HEK293 (cell line): ENCODE measurements around the gene PRSS50.

ENCODE experiments used
- CTCF ChIA-PET: fragments of 350-600 bp; formaldehyde crosslinking; extraction: SDS; loops from one replicate; lab custom pipeline; 2021; ENCODE audit warnings: antibody characterized with exemption; lab: Yijun Ruan, JAX
- POLR2A ChIA-PET: fragments of 300-600 bp; formaldehyde crosslinking; extraction: SDS; loops from one replicate; lab custom pipeline; 2020; ENCODE audit warnings: antibody characterized with exemption, inconsistent platforms; lab: Yijun Ruan, JAX
- H3K27ac ChIP-seq: fragments of 200-500 bp; sonication (Bioruptor generic); 2 replicates; pipeline ENCODE4 v1.5.1; 2014; ENCODE audit warnings: low read depth, low read length, control low read depth, inconsistent platforms; ENCODE audit errors: extremely low read depth
- H3K36me3 ChIP-seq, 2 experiments: fragments of 200-500 bp in 1 of 2; sonication (Bioruptor generic) in 1 of 2; 1 replicate in 1 of 2; 2 replicates in 1 of 2; pipeline ENCODE4 v1.5.1; 2014 to 2017; ENCODE audit warnings: inconsistent platforms in 2 of 2, low read length in 2 of 2; ENCODE audit not compliant: control insufficient read depth in 2 of 2, insufficient read depth in 1 of 2
- H3K4me1 ChIP-seq: fragments of 200-500 bp; sonication (Bioruptor generic); 2 replicates; pipeline ENCODE4 v1.5.1; 2014; ENCODE audit warnings: mild to moderate bottlenecking, low read length, inconsistent platforms; ENCODE audit not compliant: control insufficient read depth, insufficient read depth
- H3K4me3 ChIP-seq: 2 replicates; pipeline ENCODE4 v1.5.1; 2011; ENCODE audit warnings: low read depth, mild to moderate bottlenecking, control low read depth, low read length, moderate library complexity
- H3K9me3 ChIP-seq: fragments of 200-500 bp; sonication (Bioruptor generic); 2 replicates; pipeline ENCODE4 v1.5.1; 2014; ENCODE audit warnings: low read depth, low read length, inconsistent platforms; ENCODE audit not compliant: control insufficient read depth, insufficient read depth
- AEBP2 ChIP-seq: fragments of 450-650 bp; formaldehyde crosslinking; IDR thresholded peaks from 2 replicates; pipeline ENCODE4 v1.5.1; 2016; ENCODE audit warnings: missing biosample characterization, missing genetic modification characterization, borderline replicate concordance
- ATF2 ChIP-seq: fragments of 450-650 bp; formaldehyde crosslinking; IDR thresholded peaks from 2 replicates; pipeline ENCODE4 v1.5.1; 2016; ENCODE audit warnings: missing biosample characterization, missing genetic modification characterization, low read depth
- ELK4 ChIP-seq: IDR thresholded peaks from 2 replicates; pipeline ENCODE4 v1.6.1; 2011; ENCODE audit warnings: mild to moderate bottlenecking, low read depth, low read length, borderline replicate concordance
- MYNN ChIP-seq: fragments of 450-650 bp; formaldehyde crosslinking; IDR thresholded peaks from 2 replicates; pipeline ENCODE4 v1.5.1; 2016; ENCODE audit warnings: missing biosample characterization, missing genetic modification characterization, borderline replicate concordance
- PRDM4 ChIP-seq: fragments of 450-650 bp; formaldehyde crosslinking; IDR thresholded peaks from 2 replicates; pipeline ENCODE4 v1.5.1; 2017; ENCODE audit warnings: missing biosample characterization, missing genetic modification characterization
- PRDM6 ChIP-seq: fragments of 450-650 bp; formaldehyde crosslinking; IDR thresholded peaks from 2 replicates; pipeline ENCODE4 v1.5.1; 2017; ENCODE audit warnings: missing biosample characterization, missing genetic modification characterization
- SALL2 ChIP-seq: fragments of 450-650 bp; formaldehyde crosslinking; IDR thresholded peaks from 2 replicates; pipeline ENCODE4 v1.5.0; 2017; ENCODE audit warnings: missing biosample characterization, mild to moderate bottlenecking, missing genetic modification characterization, borderline replicate concordance
- TRIM28 ChIP-seq: IDR thresholded peaks from 2 replicates; pipeline ENCODE4 v1.6.1; 2011; ENCODE audit warnings: low read length, control low read depth, borderline replicate concordance
- TSHZ1 ChIP-seq: fragments of 450-650 bp; formaldehyde crosslinking; IDR thresholded peaks from 2 replicates; pipeline ENCODE4 v1.5.1; 2016; ENCODE audit warnings: missing biosample characterization, missing genetic modification characterization, borderline replicate concordance
- ZBTB1 ChIP-seq: fragments of 450-650 bp; formaldehyde crosslinking; IDR thresholded peaks from 2 replicates; pipeline ENCODE4 v1.5.1; 2016; ENCODE audit warnings: missing biosample characterization, missing genetic modification characterization
- ZBTB7A ChIP-seq: fragments of 450-650 bp; formaldehyde crosslinking; IDR thresholded peaks from 2 replicates; pipeline ENCODE4 v1.5.1; 2016; ENCODE audit warnings: low read depth, missing biosample characterization, missing genetic modification characterization
- ZNF112 ChIP-seq: fragments of 450-650 bp; formaldehyde crosslinking; IDR thresholded peaks from 2 replicates; pipeline ENCODE4 v1.5.0; 2017; ENCODE audit warnings: missing biosample characterization, missing genetic modification characterization
- ZNF211 ChIP-seq: fragments of 450-650 bp; formaldehyde crosslinking; IDR thresholded peaks from 2 replicates; pipeline ENCODE4 v1.5.1; 2016; ENCODE audit warnings: low read depth, missing biosample characterization, missing genetic modification characterization
- ZNF555 ChIP-seq: fragments of 450-650 bp; formaldehyde crosslinking; conservative IDR thresholded peaks from 2 replicates; pipeline ENCODE4 v1.5.1; 2017; ENCODE audit warnings: missing biosample characterization, mild to moderate bottlenecking, missing genetic modification characterization, inconsistent platforms
- ZNF660 ChIP-seq: fragments of 450-650 bp; IDR thresholded peaks from 2 replicates; pipeline ENCODE4 v1.5.1; 2018; ENCODE audit warnings: missing biosample characterization, mild to moderate bottlenecking, missing genetic modification characterization
- ZNF670 ChIP-seq: fragments of 450-650 bp; formaldehyde crosslinking; IDR thresholded peaks from 2 replicates; pipeline ENCODE4 v1.5.1; 2016; ENCODE audit warnings: missing biosample characterization, missing genetic modification characterization, low read depth
- ZNF692 ChIP-seq: fragments of 450-650 bp; formaldehyde crosslinking; IDR thresholded peaks from 2 replicates; pipeline ENCODE4 v1.5.1; 2016; ENCODE audit warnings: missing biosample characterization, missing genetic modification characterization
- ZNF747 ChIP-seq: fragments of 450-650 bp; formaldehyde crosslinking; IDR thresholded peaks from 2 replicates; pipeline ENCODE4 v1.5.1; 2016; ENCODE audit warnings: missing biosample characterization, missing genetic modification characterization

The PRSS50 gene

GRCh38 chr3:46731795-46732194 lies 14.1 kb upstream of the PRSS50 start (continued):
- TF ChIP-seq ZNF555 (tag by site-specific recombination), result no peak
- TF ChIP-seq ZNF670 (tag by site-specific recombination), result no peak
- no peak for TF ChIP-seq ZNF747 (tag by site-specific recombination)
- TF ChIP-seq ELK4, result no peak
- TF ChIP-seq SALL2 (tag by site-specific recombination), result no peak
- no peak for TF ChIP-seq ZBTB1 (tag by site-specific recombination)
- no peak for TF ChIP-seq AEBP2 (tag by site-specific recombination)
- no peak for TF ChIP-seq ZBTB7A

- CTCF ChIA-PET, result interaction anchor here (1.0 kb wide), 1 partner anchor 26 kb away, joined by 3 read pairs; no protein-coding TSS in a partner anchor
- Histone ChIP-seq H3K4me3 (no peak overlapping the region), H3K4me1 (no peaks in the 10 kb centered on the region)
- no peak for TF ChIP-seq ZNF211
- no peak for TF ChIP-seq TRIM28
- TF ChIP-seq PRDM6, result peak; percentile 77
- TF ChIP-seq, all 188 proteins: peak for 1
- H3K9me3 ChIP-seq, result no peaks in the 10 kb centered on the region
- no peaks in the 10 kb centered on the region for H3K36me3 ChIP-seq
- H3K27ac ChIP-seq, result no peak overlapping the region
- POLR2A ChIA-PET, result no interaction called here
These were observed 13.2 kb upstream of the PRSS50 start for GRCh38 chr3:46730819-46731218.

- Histone ChIP-seq H3K36me3 (no peaks in the 10 kb centered on the region), H3K9me3 (no peaks in the 10 kb centered on the region), H3K4me3 (no peak overlapping the region), H3K27ac (no peak overlapping the region), H3K4me1 (no peaks in the 10 kb centered on the region)
- TF ChIP-seq ZNF692 (tag by site-specific recombination), result no peak
- TF ChIP-seq TSHZ1, result no peak
- no peak for TF ChIP-seq ZNF112 (tag by site-specific recombination)
- no peak for TF ChIP-seq ATF2 (tag by site-specific recombination)
- no peak for TF ChIP-seq MYNN (tag by site-specific recombination)
- no peak for TF ChIP-seq PRDM4 (tag by site-specific recombination)
- TF ChIP-seq ZNF660 (tag by site-specific recombination), result no peak
- ChIA-PET POLR2A (no interaction called here), CTCF (no interaction called here)
These were observed 11.4 kb upstream of the PRSS50 start for GRCh38 chr3:46729038-46729437.
